ENCODE measurements around the gene SASH1.

The SASH1 gene

DNA sequence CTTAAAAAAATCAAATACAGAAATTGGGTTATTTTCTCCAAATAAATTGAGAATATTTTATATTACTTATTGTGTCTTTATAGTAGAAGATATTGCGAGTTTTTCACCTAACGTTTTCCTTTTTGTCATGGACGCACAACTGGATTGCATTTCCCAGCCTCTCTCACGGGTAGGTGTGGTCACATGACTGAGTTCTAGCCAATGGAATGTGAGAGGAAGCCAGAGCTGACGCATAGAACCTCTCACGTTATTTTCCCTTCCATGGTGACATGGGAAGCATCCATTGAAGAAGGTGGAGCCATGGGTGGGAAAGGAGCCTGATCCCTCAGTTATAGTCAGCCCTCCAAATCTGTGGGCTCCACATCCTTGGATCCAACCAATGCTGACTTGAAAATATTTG lies 248.2 kb downstream of the SASH1 start:
- no peak for DNase-seq (ENCODE audit: low spot score)

DNA sequence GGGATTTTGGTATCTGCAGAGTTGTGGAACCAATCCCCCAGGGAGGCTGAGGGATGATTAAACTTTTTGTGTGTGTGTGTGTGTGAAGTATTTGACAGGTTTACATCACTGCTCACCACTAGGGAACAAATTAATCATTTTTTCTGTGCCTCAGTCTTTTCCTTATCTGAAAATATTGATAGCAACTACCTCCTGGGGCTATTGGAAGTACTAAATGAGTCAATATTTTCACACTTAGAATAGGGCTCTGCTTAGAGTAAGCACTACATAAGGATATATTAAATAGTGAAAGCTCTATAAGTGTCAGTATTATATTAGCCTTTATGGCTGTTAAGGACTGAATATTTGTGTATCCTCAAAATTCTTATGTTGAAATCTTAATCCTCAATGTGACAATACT lies 249.0 kb downstream of the SASH1 start:
- no peak for DNase-seq (ENCODE audit: low spot score)

DNA sequence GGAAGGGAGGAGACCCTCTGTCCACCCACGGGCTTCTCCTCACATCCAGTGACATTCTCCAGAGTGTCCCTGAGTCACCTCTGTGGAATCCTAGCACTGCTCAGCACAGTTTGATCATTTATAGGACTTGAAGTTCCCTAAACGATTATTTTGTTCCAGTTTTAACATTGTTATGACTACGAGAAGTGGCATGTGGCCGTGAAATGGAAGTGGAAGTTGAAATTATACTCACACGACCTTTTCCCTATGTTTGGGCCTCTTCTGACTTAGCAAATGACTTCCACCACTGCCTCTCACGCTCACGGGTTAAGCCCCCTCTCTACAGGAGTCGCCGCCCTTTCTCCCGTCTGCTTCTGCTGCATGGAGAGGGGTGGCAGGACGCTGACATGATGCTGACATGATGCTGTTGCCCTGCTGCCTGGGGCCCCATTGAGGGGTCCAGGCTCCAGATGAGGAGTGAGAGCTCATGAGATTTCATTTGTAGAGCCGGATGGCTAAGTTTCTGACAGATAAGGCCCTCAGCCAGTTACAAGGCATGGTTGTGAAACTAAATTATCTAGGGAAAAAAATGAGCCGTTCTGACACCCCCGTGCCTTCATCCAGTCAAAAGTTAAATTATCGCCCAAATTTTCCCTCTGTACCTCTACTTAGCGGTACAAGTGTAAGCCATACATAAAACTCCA lies 250.6 kb downstream of the SASH1 start:
- DNase-seq (ENCODE audit: low spot score) = no peak

DNA sequence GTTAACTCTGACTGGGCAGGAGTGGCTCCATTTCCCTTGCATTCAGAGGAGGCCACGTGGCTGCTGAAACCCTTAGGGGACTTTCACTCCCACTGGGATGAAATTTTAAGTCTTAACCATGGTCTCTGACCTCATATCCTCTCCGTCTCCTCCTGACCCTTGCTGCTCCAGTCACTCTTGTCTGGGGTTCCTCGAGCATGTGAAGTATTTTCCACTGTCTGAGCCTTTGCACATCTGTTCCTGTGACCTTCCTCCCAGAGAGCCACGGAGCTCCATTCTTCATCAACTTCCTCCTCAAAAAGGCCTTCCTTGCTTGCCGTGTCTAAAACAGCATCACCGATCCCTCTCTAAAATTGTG lies 251.2 kb downstream of the SASH1 start:
- no peak for DNase-seq (ENCODE audit: low spot score)

DNA sequence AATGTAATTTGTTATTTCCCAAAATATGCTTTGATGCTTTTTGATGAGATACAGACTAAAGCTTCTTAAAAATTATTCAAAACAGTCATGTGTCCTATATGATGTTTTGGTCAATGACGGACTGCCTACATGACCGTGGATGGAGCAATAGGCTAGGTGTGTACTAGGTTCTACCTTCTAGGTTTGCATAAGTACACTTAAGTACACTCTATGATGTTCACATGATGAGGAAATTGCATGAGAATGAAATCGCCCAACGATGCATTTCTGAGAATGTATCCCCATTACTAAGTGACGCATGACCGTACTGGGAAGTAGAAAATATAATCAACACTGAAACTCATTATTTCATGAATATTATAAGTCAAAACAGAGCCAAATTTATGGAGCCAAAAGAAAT lies 252.9 kb downstream of the SASH1 start:
- DNase-seq (ENCODE audit: low spot score) = no peak

DNA sequence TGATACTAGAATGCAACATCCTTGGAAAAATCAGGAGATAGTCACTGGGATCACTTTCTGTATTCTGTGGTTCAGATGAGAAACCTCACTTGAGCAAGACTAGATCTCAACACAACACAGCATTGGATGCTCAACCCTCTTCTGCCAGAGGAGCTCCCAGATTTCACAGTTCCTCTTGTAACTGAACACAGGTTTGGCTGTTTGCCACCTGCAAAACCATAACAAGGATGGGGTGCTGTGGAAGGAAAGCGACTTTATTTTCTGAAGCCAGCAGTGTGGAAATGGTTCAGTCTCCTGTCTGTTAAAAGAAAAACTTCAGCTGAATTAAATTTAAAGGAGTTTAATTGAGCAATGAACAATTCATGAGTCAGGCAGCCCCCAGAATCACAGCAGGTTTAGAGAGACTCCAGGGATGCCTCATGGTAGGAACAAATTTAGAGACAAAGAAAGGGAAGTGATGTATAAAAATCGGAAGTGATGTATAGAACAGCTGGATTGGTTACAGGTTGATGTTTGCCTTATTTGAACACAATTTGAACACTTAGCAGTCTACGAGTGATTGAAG lies 254.3 kb downstream of the SASH1 start:
- DNase-seq (ENCODE audit: low spot score) = no peak

DNA sequence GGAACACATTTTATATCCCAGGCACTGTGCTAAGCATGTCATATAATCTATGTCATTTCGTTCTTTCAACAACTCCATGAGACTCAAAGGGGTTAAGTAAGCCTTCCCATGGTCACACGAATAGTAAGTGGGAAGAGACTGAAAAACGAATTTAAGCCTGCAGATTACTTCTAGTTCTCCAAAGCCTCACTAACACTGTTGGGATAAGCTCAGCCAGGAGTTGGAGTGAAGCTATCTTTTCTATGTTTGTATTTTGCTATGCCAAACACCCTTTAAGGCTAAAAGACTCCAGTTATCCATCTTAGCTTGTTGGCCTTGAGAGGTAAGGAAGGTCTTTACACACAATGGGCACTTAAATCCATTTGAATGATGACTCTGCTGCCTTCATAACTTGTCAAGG lies 256.1 kb downstream of the SASH1 start:
- no peak for DNase-seq (ENCODE audit: low spot score)

DNA sequence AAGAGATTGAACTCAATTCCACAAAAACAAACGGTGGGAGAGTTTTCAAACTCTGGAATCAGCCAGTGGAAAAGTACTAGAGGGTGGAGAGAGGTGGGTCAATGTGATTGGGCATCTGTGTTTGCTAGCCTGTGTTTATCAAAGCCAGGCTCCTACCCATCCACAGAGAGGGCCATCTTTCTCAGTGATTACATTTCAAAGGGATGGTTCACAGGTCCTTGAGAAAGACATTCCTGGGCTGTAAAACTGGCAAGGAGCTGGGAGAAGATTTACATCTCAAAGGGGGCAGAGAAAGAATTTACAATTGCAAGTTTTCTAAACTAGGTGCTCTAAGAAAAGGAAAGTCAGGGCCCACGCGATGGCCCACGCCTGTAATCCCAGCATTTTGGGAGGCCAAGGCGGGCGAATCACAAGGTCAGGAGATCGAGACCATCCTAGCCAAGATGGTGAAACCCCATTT lies 257.4 kb downstream of the SASH1 start:
- DNase-seq (ENCODE audit: low spot score) = no peak
